DMS153 (cell line): ENCODE measurements around the gene GLI3.

ENCODE experiments used
- DNase-seq: peaks from one replicate; lab custom pipeline; 2025; lab: John Stamatoyannopoulos, UW

GLI3 gene

DNA sequence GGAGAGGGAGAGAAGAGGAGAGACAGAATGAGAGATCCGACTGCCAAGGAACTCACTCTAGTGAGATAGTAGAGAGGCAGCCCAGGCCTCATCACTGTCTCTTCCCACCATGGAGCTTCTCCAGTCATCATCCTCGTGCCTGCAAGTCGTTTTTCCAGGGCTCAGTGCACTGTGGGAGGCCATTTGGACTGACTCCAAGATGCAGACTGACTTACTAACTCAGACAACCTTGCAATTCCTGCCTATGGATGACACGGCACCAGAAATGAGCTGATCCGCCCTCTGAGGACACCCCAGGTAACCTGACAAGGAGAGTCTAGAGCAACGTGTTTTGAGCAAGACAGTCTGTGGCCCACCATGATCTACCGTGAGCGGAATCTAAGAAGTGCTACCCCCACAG, 154.9 kb downstream of the GLI3 start:
- DNase-seq, result no peak

DNA sequence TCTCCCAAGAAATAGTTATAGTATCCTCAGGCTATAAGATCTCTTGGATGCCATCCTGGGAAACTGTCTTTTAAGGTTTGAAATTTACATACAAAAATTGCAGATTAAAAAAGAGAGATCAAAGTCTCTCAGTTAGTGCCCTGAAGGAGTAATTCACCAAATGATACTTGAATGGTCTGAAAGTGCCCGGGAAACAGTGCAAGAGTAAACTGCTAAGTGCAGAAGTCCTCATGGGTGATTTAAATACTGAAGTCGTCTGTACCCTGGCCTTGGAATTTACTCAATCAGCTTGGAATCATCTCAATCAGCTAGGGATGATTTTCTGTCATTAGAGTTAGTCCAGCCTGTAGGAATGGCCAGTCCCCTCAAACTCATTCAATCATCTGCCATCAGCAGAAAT, 155.3 kb downstream of the GLI3 start:
- no peak for DNase-seq

GRCh38 chr7:42080841-42081586, 156.0 kb downstream of the GLI3 start:
- no peak for DNase-seq

DNA sequence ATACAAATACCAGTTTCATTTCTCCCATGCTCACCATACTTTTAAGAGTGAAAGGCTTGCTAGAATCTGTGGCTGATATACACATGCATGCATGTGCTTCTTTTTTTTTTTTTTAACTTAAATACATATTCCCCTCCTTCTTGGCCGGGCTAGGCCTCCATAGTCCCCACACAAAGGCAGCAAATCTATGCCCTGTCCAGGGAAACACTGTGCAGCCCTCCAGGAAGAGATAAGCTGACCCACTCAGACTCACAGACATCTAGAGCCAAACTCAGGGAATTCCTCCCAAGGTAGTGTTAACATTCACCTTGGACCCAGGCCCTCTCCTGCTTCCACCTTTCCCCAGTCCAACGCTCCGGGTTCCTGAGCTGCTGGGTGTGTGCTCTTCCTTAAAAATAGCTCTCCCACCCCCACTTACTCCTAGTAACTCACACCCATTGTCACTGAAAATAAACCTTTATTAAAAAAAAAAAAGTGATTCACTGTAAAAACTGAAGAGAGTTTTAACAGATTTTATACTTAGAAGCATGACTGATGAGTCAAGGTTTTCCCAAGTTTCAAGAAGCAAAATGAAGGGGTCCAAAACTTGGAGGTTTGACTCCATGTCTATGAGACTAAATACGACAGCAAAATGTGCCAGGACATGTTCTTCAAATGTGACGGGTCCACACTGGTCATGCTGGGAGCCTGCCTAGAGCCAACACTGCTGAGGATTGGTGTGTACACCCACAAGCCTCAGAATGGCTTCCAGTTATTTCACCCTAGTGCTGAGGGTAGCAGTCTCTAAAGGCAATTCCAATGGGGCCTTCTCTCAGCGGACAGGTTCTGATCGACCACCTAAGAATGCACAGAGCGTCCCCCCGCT, 159.5 kb downstream of the GLI3 start:
- DNase-seq, result no peak

- DNase-seq, result no peak
Measured at GRCh38 chr7:42076870-42077269, 160.1 kb downstream of the GLI3 start.

DNA sequence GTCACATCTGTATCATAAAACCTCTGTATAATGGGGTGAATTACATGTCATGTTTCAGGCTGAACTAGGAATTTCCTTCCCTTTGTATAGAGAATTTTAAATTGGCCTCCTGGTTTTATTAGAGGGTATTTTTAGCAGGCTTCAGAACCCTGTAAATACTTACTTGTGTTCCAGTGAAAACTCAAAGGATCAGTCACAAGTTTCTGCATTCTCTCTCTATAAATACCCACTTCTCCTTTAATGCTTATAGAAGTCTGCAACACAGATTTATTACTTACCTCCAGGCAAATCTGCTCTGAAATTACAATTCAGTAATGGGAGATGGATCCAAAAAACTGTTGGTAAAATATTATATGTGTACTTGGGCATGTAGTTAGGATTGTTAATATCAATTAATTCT, 161.6 kb downstream of the GLI3 start:
- DNase-seq, result no peak

DNA sequence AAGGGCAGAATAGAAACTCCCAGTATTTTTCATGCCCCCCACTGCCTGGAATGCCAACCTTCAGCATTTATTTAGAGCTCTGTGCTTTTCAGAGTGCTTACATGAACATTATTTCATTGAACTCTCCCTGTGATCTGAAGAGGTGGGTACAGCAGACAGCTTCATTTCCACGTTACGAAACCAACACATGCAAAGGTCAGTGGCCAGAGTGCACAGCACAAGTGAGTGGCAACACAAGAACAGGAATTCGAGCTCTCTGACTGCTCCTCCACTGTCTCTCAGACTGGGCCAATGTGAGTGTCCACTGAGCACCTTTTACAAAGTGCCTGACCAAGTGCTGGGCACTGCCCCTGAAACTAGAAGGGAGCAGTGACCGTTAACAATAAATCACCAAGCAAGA, 162.9 kb downstream of the GLI3 start:
- DNase-seq, result no peak

DNA sequence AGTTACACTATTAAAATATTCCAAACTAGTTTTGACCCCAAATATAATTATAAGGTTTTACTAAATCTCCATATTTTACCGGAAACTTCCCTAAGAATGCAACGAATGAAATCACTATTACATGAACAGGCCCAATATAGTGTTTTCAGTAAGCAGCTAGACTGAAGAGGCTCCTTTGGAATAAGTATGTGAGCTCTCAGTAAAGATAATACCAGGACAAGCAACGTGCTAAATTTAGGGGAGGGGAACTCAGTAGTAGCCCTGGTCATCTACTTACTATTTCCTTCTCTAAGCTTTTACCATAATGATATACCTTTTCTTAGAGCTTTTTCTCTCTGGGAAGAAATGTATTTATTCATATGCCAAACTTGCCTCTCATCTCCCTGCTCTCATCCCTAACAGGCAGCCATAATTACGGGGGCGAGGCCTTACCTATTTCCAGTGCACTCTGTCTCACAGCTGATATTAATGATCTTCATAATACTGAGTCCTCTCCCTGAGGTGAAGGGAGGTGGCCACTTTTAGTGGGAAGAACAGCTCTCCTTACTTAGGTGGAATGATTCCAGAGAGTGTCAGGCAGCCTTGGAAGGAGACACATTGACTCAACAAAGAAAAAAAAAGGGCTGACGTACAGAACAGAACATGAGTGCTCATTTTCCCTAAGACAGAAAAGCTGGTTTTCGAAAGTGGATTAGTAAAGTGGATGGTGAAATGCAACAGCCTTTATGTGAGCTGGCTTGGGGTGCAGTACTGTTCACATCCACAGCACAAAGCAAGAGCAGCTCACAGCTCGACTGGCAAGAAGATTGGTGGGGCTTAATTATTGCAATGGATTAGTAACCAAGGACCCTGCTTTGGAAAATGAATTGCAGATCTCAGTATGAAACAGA, 165.4 kb downstream of the GLI3 start:
- no peak for DNase-seq

DNA sequence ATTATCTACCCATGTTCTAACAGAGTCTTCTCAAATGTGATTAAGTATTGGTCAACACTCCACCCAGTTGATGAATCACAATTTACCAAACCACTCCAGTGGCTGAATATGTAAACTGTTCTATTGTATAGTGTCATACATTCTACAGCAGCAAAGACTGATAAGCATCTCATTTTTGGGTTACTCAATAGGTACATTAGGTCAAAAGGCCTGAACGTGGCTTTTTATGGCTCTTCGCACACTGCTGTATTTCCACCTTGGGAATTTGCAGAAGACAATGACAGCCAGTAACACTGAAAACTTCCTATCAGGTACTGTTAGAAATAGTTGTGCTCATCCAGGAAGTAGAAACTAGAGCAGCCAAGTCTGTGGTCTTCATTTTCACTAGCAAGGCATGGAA, 166.9 kb downstream of the GLI3 start:
- DNase-seq, result no peak

GRCh38 chr7:42069590-42069989, 167.4 kb downstream of the GLI3 start:
- DNase-seq, result no peak

- DNase-seq, result no peak
Measured at GRCh38 chr7:42068554-42069280, 168.3 kb downstream of the GLI3 start.

- DNase-seq, result no peak
Measured at GRCh38 chr7:42065942-42066341, 171.1 kb downstream of the GLI3 start.

- no peak for DNase-seq
Measured at GRCh38 chr7:42065015-42065414, 172.0 kb downstream of the GLI3 start.

GRCh38 chr7:42064534-42064933, 172.5 kb downstream of the GLI3 start:
- DNase-seq, result no peak

- no peak for DNase-seq
Measured at GRCh38 chr7:42059275-42059674, 177.7 kb downstream of the GLI3 start.

- DNase-seq, result no peak
Measured at GRCh38 chr7:42057331-42057730, 179.7 kb downstream of the GLI3 start.

DNA sequence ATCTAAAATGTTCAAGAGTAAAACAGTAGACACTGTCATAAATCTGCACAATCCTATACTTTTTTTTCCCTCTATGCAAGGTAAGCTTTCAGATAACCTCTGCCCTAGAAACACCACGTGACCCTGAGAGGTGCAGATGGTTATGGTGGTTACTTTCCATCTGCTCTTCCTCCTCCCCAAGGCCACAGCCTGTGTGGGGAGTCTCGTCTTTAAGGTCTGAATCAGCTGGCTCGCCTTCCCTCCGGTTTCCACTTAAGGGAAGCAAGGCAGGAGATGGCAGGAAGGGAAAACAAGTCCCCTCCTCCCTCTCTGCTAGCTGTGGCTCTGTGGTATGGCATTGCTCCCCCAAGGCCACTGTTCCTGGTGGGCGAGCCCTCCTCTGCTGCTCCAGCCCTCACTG, 181.8 kb downstream of the GLI3 start:
- no peak for DNase-seq

DNA sequence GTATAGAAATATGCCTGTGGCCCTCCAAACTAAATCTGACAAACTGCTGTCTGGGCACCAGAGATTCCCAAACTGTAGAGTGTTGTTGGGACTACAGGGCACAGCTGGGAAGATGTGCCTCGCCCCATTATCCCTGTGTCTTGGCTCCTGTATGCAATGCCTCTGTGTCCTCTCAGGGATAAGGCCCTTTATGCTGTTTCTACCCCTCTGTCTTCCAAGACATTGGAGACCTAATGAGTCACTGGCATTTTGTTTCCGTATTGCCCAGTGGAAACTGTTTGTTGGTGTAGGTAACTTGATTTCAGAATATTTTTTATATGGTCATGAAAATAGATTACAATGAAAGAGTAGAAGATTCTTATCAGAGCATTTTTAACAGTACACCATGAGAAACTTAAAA, 183.2 kb downstream of the GLI3 start:
- no peak for DNase-seq

DNA sequence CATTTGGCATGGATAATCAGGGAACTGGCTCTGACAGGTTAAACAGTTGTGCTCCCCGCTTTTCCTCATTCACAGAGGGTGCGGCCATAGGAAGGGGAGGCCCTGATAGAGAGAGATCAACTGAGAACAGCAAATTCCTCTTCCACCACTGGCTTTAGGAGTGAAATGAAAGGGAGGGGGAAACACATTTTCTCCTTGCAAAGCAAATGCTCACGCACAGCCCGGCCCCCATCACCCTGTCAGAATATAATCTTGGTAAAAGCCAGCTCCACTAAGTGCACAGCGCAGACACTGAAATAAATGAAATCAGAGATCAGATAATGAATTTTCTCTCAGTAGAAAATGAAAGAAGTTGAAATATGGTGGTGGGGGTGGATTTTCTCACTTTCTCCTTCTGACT, 187.2 kb downstream of the GLI3 start:
- DNase-seq, result no peak

DNA sequence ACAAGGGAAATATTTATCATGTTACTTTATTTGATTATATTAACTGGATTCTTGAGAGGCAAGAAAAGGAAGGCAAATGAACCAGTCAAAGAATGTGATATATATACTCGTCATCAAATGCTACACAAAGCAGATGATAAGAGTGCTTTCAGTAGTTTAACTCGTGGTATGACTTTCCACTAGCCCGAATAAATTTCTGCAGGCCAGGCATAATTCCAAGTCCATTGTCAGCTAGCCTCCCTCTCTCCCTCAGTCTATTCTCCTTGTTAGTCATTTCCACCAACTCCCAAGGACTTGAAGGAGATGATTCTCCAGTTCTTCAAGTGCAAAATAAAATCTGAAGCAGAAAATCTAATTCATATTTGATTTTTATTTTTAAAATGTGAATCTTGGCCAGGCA, 190.5 kb downstream of the GLI3 start:
- DNase-seq, result no peak

DNA sequence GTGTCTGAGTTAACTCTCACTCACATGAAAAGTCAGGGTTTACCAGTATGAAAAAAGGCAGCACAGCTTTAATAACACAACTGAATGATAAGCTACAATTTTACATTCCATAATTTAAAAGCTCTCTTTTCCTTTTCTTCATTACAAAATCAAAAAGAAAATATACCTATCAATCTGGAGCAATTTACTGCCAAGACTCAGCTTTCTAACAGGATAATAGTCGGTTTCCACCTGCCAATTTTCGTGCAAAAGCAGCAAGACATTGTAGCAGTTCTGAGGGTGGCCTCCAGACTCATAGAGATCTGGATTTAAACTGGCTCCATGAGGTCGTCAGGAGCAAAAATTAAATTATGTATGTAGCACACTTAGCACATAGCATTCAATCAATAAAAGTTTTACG, 191.0 kb downstream of the GLI3 start:
- DNase-seq, result no peak

DNA sequence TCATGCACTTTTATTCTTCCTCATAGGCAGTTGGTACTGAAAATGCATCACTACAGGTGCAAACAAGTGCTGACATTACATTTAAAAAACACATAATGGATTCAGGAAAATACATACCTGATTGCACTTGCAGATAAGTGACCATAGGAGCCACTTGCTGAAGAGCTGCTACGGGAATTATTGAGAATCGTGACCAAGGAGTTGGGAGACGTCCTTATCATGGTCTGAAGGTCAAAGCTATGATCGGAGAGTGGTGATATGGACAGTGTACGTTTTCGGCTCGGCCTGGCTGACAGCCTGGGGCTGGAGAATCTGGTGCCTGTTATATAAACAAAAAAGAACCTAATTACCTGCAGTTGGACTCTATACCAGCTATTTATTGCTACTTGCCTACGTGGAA, 197.1 kb downstream of the GLI3 start:
- no peak for DNase-seq
